ENCODE data around the gene CELA2A. TPM values are rescaled to one million over a fixed set of nuclear protein-coding genes. Genes with fewer than 3 reads are reported as not detected.
A peak's percentile ranks its signal among the peaks of the same experiment; 100 is the strongest.

Gene CELA2A
- total RNA-seq, 1 experiment from 2014 or later, result not detected

- peaks cover 29% of the 10 kb centered on the region for H3K4me1 Mint-ChIP-seq (ENCODE audit: insufficient read depth, unreplicated experiment)
- H3K27me3 Mint-ChIP-seq (ENCODE audit: insufficient read depth, unreplicated experiment), result no peaks in the 10 kb centered on the region
- peak; percentile 95 for DNase-seq (ENCODE audit: unreplicated experiment)
- H3K36me3 Mint-ChIP-seq (ENCODE audit: insufficient read depth, unreplicated experiment), result peaks cover 2% of the 10 kb centered on the region
- intact Hi-C loops (cut with micrococcal nuclease), result loop anchor here (5.0 kb wide), 1 partner anchor 77 kb away; no protein-coding TSS in a partner anchor
- ChIA-PET CTCF (interaction anchor here (0.6 to 5.2 kb wide), 5 partner anchors 9 to 147 kb away, joined by 3 to 28 read pairs (median 6); no protein-coding TSS in a partner anchor), POLR2A (interaction anchor here (0.6 to 1.7 kb wide), 2 partner anchors 63 to 81 kb away, joined by 3 read pairs; no protein-coding TSS in a partner anchor)
- BruUV-seq (replicated peaks), result no TSS peak
- H3K27ac Mint-ChIP-seq (ENCODE audit: low read depth, unreplicated experiment), result peak overlapping the region; percentile 67
- no peak for TF ChIP-seq CTCF (IDR thresholded peaks at IDR 0.05; ENCODE audit: unreplicated experiment)
- H3K4me3 Mint-ChIP-seq (ENCODE audit: unreplicated experiment), result no peak overlapping the region
- H3K9me3 Mint-ChIP-seq (ENCODE audit: unreplicated experiment), result no peaks in the 10 kb centered on the region
Observed at GRCh38 chr1:15418806-15419515, 37.6 kb upstream of the CELA2A start.

GRCh38 chr1:15420853-15421465 is 35.6 kb upstream of the CELA2A start:
- CTCF ChIA-PET, result interaction anchor here (2.8 to 5.2 kb wide), 3 partner anchors 10 to 97 kb away, joined by 19 to 28 read pairs (median 19); no protein-coding TSS in a partner anchor
- TF ChIP-seq CTCF (IDR thresholded peaks at IDR 0.05; ENCODE audit: unreplicated experiment), result no peak
- Mint-ChIP-seq H3K27me3 (ENCODE audit: insufficient read depth, unreplicated experiment) (no peaks in the 10 kb centered on the region), H3K27ac (ENCODE audit: low read depth, unreplicated experiment) (no peak overlapping the region), H3K36me3 (ENCODE audit: insufficient read depth, unreplicated experiment) (peaks cover 12% of the 10 kb centered on the region), H3K9me3 (ENCODE audit: unreplicated experiment) (no peaks in the 10 kb centered on the region), H3K4me1 (ENCODE audit: insufficient read depth, unreplicated experiment) (peaks cover 33% of the 10 kb centered on the region), H3K4me3 (ENCODE audit: unreplicated experiment) (no peak overlapping the region)
- POLR2A ChIA-PET, result interaction anchor here (0.6 to 1.6 kb wide), 3 partner anchors 10 to 79 kb away, joined by 3 read pairs; no protein-coding TSS in a partner anchor
- BruUV-seq (replicated peaks), result no TSS peak
- DNase-seq (ENCODE audit: unreplicated experiment), result no peak
- intact Hi-C loops (cut with micrococcal nuclease), result no loop called here

DNA sequence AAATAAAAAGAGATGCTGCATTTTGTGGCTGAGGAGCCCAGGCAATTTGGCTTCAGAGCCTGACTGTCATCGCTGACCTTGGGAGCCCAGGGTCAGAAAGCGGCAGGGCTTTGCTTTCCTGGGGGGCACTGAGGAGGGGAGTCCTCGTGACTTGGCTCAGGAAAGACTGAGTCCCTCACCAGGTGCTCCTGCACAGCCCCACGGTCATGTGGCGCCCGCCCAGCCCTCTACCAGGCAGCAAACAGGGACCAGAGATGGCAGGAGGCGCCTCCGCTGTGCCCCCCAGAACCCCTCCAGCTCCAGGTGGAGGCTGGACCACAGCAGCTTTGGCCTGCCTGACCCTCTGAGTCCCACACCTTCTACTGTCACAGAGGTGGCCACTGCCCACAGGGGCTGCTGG is 33.7 kb upstream of the CELA2A start:
- Mint-ChIP-seq H3K9me3 (ENCODE audit: unreplicated experiment) (no peaks in the 10 kb centered on the region), H3K4me3 (ENCODE audit: unreplicated experiment) (no peak overlapping the region), H3K27me3 (ENCODE audit: insufficient read depth, unreplicated experiment) (no peaks in the 10 kb centered on the region), H3K27ac (ENCODE audit: low read depth, unreplicated experiment) (no peak overlapping the region), H3K4me1 (ENCODE audit: insufficient read depth, unreplicated experiment) (peaks cover 24% of the 10 kb centered on the region), H3K36me3 (ENCODE audit: insufficient read depth, unreplicated experiment) (peaks cover 21% of the 10 kb centered on the region)
- DNase-seq (ENCODE audit: unreplicated experiment), result no peak
- BruUV-seq (replicated peaks), result no TSS peak
- intact Hi-C loops (cut with micrococcal nuclease), result no loop called here
- no peak for TF ChIP-seq CTCF (IDR thresholded peaks at IDR 0.05; ENCODE audit: unreplicated experiment)
- ChIA-PET CTCF (interaction anchor here (0.6 to 13.2 kb wide), 5 partner anchors 8 to 99 kb away, joined by 3 to 165 read pairs (median 19); partner anchors contain the start of gene EFHD2), POLR2A (no interaction called here)

Measured in MCF 10A (cell line).